ENCODE data around the gene MICU2. TPM values are rescaled to one million over a fixed set of nuclear protein-coding genes. Genes with fewer than 3 reads are reported as not detected.

The MICU2 gene
- total and polyA plus RNA-seq, 2 donors (not counting 3 experiments of a cell fraction or from before 2014, with no cell fraction given), result 24.0 to 36.7 TPM

Small RNA genes within 50 kb of the gene (small RNA-seq; reads per million reads assigned to genes)
- gene RNU6-59P (ENCODE audit: insufficient read depth, insufficient read length, low read depth, low replicate concordance), result not detected

Other genes starting within 250 kb of the MICU2 start
- 57.5 and 59.4 TPM in 2 replicates for gene ZDHHC20, start 144.9 kb downstream of the MICU2 start, total RNA-seq
- 18.0 and 22.1 TPM in 2 replicates for gene ZDHHC20, start 144.9 kb downstream of the MICU2 start, polyA plus RNA-seq
- gene FGF9, start 66.9 kb upstream of the MICU2 start, total RNA-seq, result not detected in 2 replicates
- not detected in 2 replicates for gene FGF9, start 66.9 kb upstream of the MICU2 start, polyA plus RNA-seq

All from endothelial cell of umbilical vein (primary cell).